H1 (cell line): ENCODE results near the gene OR51B6. TPM values are rescaled to one million over a fixed set of nuclear protein-coding genes. Genes with fewer than 3 reads are reported as not detected.

Experiments used
- BCL11A ChIP-seq, 2 experiments: IDR thresholded peaks; one replicate each; pipeline ENCODE4 v1.6.1; 2011; ENCODE audit warnings: low read depth in 2 of 2, low read length in 2 of 2, mild to moderate bottlenecking in 2 of 2
- SAP30 ChIP-seq: fragments of 300-600 bp; sonication (generic); IDR thresholded peaks from 2 replicates; pipeline ENCODE4 v1.7.1; 2012; ENCODE audit warnings: low read length, moderate library complexity, mild to moderate bottlenecking, inconsistent platforms; ENCODE audit not compliant: insufficient read depth, insufficient replicate concordance
- polyA plus RNA-seq, 7 experiments: library from polyadenylated mRNA; depleted of rRNA in 3 of 7; stranded (reverse) in 5 of 7; unstranded in 2 of 7; fragments of >200 nt in 5 of 7; fragments of 200-250 nt in 2 of 7; gene quantifications; 1 replicate in 5 of 7; 2 replicates in 1 of 7; 4 replicates in 1 of 7; pipeline versions ENCODE4 v1.2.1 to v1.2.3, GENCODE V29; 2011 to 2013; ENCODE audit warnings: missing spikeins in 2 of 7, mixed read lengths in 2 of 7
- total RNA-seq: library from RNA; stranded (reverse); fragmentation: NEBNext Ultra II Directional; extraction: Animal tissue kit (Norgen Biotek cat#: 25700); gene quantifications from 2 replicates; pipeline ENCODE4 v1.2.1, GENCODE V29; 2021
- TF ChIP-seq, protein P1 (sequence below): fragments of 300-600 bp; sonication (generic); IDR thresholded peaks from 2 replicates; pipeline ENCODE4 v1.7.1; 2012; ENCODE audit warnings: low read length, moderate library complexity, mild to moderate bottlenecking, inconsistent platforms; ENCODE audit not compliant: insufficient replicate concordance
- TF ChIP-seq, protein P2 (sequence below): IDR thresholded peaks from 2 replicates; pipeline ENCODE4 v1.6.1; 2011; ENCODE audit warnings: low read depth, mild to moderate bottlenecking, low read length; ENCODE audit not compliant: insufficient read depth

Gene OR51B6
- total and polyA plus RNA-seq, 2 of the 8 experiments (the other 6 are each of a cell fraction or from before 2014, with no cell fraction given), result not detected

DNA sequence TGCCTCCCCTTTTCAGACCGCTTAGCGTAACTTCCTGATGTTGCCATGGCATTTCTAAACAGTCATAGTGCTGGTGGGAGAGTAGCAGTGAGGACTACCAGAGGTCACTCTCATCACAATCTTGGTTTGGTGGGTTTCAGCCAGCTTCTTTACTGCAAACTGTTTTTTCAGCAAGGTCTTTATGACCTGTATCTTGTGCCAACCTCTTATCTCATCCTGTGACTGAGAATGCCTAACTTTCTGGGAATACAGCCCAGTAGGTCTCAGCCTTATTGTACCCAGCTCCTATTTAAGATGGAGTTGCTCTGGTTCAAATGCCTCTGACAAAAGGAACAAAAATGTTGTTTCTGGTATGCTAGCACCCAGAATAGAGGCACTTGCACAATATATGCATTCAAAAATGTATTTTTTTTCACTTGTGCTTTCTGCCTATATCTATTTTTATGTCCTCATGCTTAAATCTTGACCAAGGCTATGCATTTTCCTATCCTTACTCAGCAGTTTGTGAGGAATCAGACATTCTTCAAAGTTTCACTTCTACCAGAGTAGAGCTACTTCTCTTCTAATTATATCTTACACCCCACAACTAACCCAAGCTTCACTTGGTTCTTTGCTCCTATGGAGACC, 16.3 kb downstream of the OR51B6 start (continued):
- TF ChIP-seq BCL11A (IDR thresholded peaks at IDR 0.05; ENCODE audit: low read depth in 2 of 2, low read length in 2 of 2) (no peak), SAP30 (no peak)
- TF ChIP-seq, protein P1, sequence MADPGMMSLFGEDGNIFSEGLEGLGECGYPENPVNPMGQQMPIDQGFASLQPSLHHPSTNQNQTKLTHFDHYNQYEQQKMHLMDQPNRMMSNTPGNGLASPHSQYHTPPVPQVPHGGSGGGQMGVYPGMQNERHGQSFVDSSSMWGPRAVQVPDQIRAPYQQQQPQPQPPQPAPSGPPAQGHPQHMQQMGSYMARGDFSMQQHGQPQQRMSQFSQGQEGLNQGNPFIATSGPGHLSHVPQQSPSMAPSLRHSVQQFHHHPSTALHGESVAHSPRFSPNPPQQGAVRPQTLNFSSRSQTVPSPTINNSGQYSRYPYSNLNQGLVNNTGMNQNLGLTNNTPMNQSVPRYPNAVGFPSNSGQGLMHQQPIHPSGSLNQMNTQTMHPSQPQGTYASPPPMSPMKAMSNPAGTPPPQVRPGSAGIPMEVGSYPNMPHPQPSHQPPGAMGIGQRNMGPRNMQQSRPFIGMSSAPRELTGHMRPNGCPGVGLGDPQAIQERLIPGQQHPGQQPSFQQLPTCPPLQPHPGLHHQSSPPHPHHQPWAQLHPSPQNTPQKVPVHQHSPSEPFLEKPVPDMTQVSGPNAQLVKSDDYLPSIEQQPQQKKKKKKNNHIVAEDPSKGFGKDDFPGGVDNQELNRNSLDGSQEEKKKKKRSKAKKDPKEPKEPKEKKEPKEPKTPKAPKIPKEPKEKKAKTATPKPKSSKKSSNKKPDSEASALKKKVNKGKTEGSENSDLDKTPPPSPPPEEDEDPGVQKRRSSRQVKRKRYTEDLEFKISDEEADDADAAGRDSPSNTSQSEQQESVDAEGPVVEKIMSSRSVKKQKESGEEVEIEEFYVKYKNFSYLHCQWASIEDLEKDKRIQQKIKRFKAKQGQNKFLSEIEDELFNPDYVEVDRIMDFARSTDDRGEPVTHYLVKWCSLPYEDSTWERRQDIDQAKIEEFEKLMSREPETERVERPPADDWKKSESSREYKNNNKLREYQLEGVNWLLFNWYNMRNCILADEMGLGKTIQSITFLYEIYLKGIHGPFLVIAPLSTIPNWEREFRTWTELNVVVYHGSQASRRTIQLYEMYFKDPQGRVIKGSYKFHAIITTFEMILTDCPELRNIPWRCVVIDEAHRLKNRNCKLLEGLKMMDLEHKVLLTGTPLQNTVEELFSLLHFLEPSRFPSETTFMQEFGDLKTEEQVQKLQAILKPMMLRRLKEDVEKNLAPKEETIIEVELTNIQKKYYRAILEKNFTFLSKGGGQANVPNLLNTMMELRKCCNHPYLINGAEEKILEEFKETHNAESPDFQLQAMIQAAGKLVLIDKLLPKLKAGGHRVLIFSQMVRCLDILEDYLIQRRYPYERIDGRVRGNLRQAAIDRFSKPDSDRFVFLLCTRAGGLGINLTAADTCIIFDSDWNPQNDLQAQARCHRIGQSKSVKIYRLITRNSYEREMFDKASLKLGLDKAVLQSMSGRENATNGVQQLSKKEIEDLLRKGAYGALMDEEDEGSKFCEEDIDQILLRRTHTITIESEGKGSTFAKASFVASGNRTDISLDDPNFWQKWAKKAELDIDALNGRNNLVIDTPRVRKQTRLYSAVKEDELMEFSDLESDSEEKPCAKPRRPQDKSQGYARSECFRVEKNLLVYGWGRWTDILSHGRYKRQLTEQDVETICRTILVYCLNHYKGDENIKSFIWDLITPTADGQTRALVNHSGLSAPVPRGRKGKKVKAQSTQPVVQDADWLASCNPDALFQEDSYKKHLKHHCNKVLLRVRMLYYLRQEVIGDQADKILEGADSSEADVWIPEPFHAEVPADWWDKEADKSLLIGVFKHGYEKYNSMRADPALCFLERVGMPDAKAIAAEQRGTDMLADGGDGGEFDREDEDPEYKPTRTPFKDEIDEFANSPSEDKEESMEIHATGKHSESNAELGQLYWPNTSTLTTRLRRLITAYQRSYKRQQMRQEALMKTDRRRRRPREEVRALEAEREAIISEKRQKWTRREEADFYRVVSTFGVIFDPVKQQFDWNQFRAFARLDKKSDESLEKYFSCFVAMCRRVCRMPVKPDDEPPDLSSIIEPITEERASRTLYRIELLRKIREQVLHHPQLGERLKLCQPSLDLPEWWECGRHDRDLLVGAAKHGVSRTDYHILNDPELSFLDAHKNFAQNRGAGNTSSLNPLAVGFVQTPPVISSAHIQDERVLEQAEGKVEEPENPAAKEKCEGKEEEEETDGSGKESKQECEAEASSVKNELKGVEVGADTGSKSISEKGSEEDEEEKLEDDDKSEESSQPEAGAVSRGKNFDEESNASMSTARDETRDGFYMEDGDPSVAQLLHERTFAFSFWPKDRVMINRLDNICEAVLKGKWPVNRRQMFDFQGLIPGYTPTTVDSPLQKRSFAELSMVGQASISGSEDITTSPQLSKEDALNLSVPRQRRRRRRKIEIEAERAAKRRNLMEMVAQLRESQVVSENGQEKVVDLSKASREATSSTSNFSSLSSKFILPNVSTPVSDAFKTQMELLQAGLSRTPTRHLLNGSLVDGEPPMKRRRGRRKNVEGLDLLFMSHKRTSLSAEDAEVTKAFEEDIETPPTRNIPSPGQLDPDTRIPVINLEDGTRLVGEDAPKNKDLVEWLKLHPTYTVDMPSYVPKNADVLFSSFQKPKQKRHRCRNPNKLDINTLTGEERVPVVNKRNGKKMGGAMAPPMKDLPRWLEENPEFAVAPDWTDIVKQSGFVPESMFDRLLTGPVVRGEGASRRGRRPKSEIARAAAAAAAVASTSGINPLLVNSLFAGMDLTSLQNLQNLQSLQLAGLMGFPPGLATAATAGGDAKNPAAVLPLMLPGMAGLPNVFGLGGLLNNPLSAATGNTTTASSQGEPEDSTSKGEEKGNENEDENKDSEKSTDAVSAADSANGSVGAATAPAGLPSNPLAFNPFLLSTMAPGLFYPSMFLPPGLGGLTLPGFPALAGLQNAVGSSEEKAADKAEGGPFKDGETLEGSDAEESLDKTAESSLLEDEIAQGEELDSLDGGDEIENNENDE, result no peak
- TF ChIP-seq, protein P2, sequence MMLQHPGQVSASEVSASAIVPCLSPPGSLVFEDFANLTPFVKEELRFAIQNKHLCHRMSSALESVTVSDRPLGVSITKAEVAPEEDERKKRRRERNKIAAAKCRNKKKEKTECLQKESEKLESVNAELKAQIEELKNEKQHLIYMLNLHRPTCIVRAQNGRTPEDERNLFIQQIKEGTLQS, result no peak
